Endothelial cell of umbilical vein (primary cell): ENCODE measurements around the gene TMEM204. TPM values are rescaled to one million over a fixed set of nuclear protein-coding genes. Genes with fewer than 3 reads are reported as not detected.

Source experiments
- BruUV-seq: library from RNA; stranded (reverse); fragments of 400-500 nt; replicated peaks from 2 replicates; lab custom pipeline; 2021; lab: Mats Ljungman, UMichigan
- CTCF ChIA-PET: fragments of 300-600, 350-600 bp; sonication (Branson Sonifier 250); formaldehyde crosslinking; loops from one replicate; lab custom pipeline; 2021; ENCODE audit warnings: antibody characterized with exemption, inconsistent platforms; lab: Charles Lee
- POLR2A ChIA-PET: fragments of 300-600, 350-600 bp; sonication (Branson Sonifier 250); formaldehyde crosslinking; loops from one replicate; lab custom pipeline; 2021; ENCODE audit warnings: antibody characterized with exemption, inconsistent platforms; lab: Charles Lee
- DNase-seq: peaks from one replicate; pipeline ENCODE4 v3.0.0-alpha.2; 2011; ENCODE audit warnings: low read depth, low spot score
- FAIRE-seq: peaks from 2 replicates; lab custom pipeline; 2011; peaks lifted over from hg19 to GRCh38; lab: Jason Lieb, UNC
- H2AFZ ChIP-seq: 2 replicates; pipeline ENCODE4 v1.6.0; 2012; ENCODE audit warnings: low read depth, low read length, control low read depth, inconsistent platforms
- H3K27ac ChIP-seq: 2 replicates; pipeline ENCODE4 v1.5.1; 2011; ENCODE audit warnings: low read depth, mild to moderate bottlenecking, control low read depth, low read length, moderate library complexity; ENCODE audit not compliant: insufficient read depth
- H3K27me3 ChIP-seq, 2 experiments: 2 replicates each; pipeline versions ENCODE4 v1.6.0 to v1.6.1; 2011; ENCODE audit warnings: low read length in 2 of 2, mixed read lengths in 1 of 2; ENCODE audit not compliant: control insufficient read depth in 2 of 2, insufficient read depth in 2 of 2
- H3K36me3 ChIP-seq, 2 experiments: 2 replicates in 1 of 2; 3 replicates in 1 of 2; pipeline ENCODE4 v1.5.1; 2011; ENCODE audit warnings: low read length in 2 of 2, mild to moderate bottlenecking in 1 of 2, moderate library complexity in 1 of 2; ENCODE audit not compliant: control insufficient read depth in 2 of 2, insufficient read depth in 2 of 2; ENCODE audit errors: extremely low read depth in 1 of 2
- H3K4me1 ChIP-seq: 3 replicates; pipeline ENCODE4 v1.5.1; 2011; ENCODE audit warnings: mild to moderate bottlenecking, low read length; ENCODE audit not compliant: control insufficient read depth, insufficient read depth; ENCODE audit errors: extremely low read depth
- H3K4me2 ChIP-seq: 2 replicates; pipeline ENCODE4 v1.6.1; 2011; ENCODE audit warnings: low read length, control low read depth, mixed read lengths; ENCODE audit not compliant: insufficient read depth
- H3K4me3 ChIP-seq, 3 experiments: fragments of 200-600 bp in 1 of 3; sonication (generic), shearing (Covaris generic) in 1 of 3; replicated peaks in 1 of 3; 2 replicates each; pipeline ENCODE4 v1.5.1; 2011 to 2016; ENCODE audit warnings: control low read depth in 3 of 3, low read length in 3 of 3, mild to moderate bottlenecking in 2 of 3, inconsistent platforms in 1 of 3, low read depth in 1 of 3, moderate library complexity in 1 of 3; ENCODE audit not compliant: insufficient read depth in 1 of 3
- H3K79me2 ChIP-seq: 2 replicates; pipeline ENCODE4 v1.6.0; 2012; ENCODE audit warnings: low read length, inconsistent platforms; ENCODE audit not compliant: control insufficient read depth, insufficient read depth
- H3K9ac ChIP-seq: replicated peaks from 2 replicates; pipeline ENCODE3; 2011; ENCODE audit warnings: low read length, control low read depth; ENCODE audit not compliant: insufficient read depth; ENCODE audit errors: extremely low read depth
- H3K9me1 ChIP-seq: replicated peaks from 3 replicates; pipeline ENCODE4 v1.6.0; 2011; ENCODE audit warnings: mild to moderate bottlenecking, low read length; ENCODE audit not compliant: control insufficient read depth, insufficient read depth; ENCODE audit errors: extremely low read depth
- H3K9me3 ChIP-seq: replicated peaks from 2 replicates; pipeline ENCODE4 v1.5.1; 2012; ENCODE audit warnings: low read length, inconsistent platforms; ENCODE audit not compliant: control insufficient read depth, insufficient read depth
- H4K20me1 ChIP-seq: replicated peaks from 2 replicates; pipeline ENCODE3; 2011; ENCODE audit warnings: mild to moderate bottlenecking, low read length; ENCODE audit not compliant: control insufficient read depth, insufficient read depth; ENCODE audit errors: extremely low read depth
- CTCF ChIP-seq, 2 donors: IDR thresholded peaks; 1 replicate in 1 of 2; 2 replicates in 1 of 2; pipeline ENCODE4 v1.5.1; 2011; ENCODE audit warnings: low read length in 2 of 2, mild to moderate bottlenecking in 2 of 2, moderate library complexity in 2 of 2, control low read depth in 1 of 2, inconsistent platforms in 1 of 2, low read depth in 1 of 2; ENCODE audit not compliant: insufficient read depth in 1 of 2; ENCODE audit errors: extremely low read depth in 1 of 2
- FOS ChIP-seq: IDR thresholded peaks from 2 replicates; pipeline ENCODE4 v1.6.1; 2011; ENCODE audit warnings: mild to moderate bottlenecking, low read length, moderate library complexity, borderline replicate concordance; ENCODE audit not compliant: insufficient read depth
- JUN ChIP-seq: IDR thresholded peaks from 2 replicates; pipeline ENCODE4 v1.6.1; 2011; ENCODE audit warnings: borderline replicate concordance, low read depth; ENCODE audit not compliant: insufficient read length, insufficient read depth
- MAX ChIP-seq: IDR thresholded peaks from 2 replicates; pipeline ENCODE4 v1.6.1; 2011; ENCODE audit not compliant: insufficient read depth, insufficient read length
- POLR2AphosphoS5 ChIP-seq: IDR thresholded peaks from 2 replicates; pipeline ENCODE4 v1.6.1; 2012; ENCODE audit warnings: low read depth, mild to moderate bottlenecking, control low read depth, low read length, moderate library complexity; ENCODE audit not compliant: insufficient read depth
- dilution Hi-C: fragments of 300-500 bp; cut with MboI; formaldehyde crosslinking; loops from one replicate; pipeline ENCODE4 v1.15.0; 2019; ENCODE audit warnings: low sequenced_read_pairs; ENCODE audit not compliant: extremely low pct_ligation_motif_present
- intact Hi-C: fragments of 100-400 bp; cut with micrococcal nuclease; formaldehyde crosslinking; loops from one replicate; pipeline ENCODE4 v1.10.0; 2022
- polyA plus RNA-seq, 4 experiments: library from polyadenylated mRNA; depleted of rRNA in 3 of 4; stranded (reverse) in 3 of 4; unstranded in 1 of 4; fragments of >200 nt; gene quantifications; 2 replicates each; pipeline versions ENCODE4 v1.2.1 to v1.2.3, GENCODE V29; 2011 to 2012; ENCODE audit warnings: missing spikeins in 1 of 4
- total RNA-seq: library from RNA; stranded (reverse); gene quantifications from 2 replicates; pipeline ENCODE4 v1.2.3, GENCODE V29; 2021

The TMEM204 gene
- total and polyA plus RNA-seq, 2 donors (not counting 3 experiments of a cell fraction or from before 2014, with no cell fraction given): 32.5 to 50.7 TPM

GRCh38 chr16:1581804-1582203 lies 48.3 kb downstream of the TMEM204 start:
- Histone ChIP-seq H3K9ac (no peak overlapping the region), H4K20me1 (no peaks in the 10 kb centered on the region), H3K27ac (no peak overlapping the region), H3K4me3 (no peak overlapping the region), H3K4me1 (no peaks in the 10 kb centered on the region), H3K9me3 (no peaks in the 10 kb centered on the region), H3K36me3 (peaks cover 0 to 11% of the 10 kb centered on the region in 2 experiments), H3K79me2 (no peaks in the 10 kb centered on the region), H3K4me2 (no peak overlapping the region), H3K9me1 (no peaks in the 10 kb centered on the region), H3K27me3 (no peaks in the 10 kb centered on the region), H2AFZ (no peak overlapping the region)
- dilution Hi-C loops (no loop called here), intact Hi-C loops (no loop called here)
- ChIA-PET POLR2A (no interaction called here), CTCF (no interaction called here)
- TF ChIP-seq MAX: no peak
- TF ChIP-seq CTCF (IDR thresholded peaks at IDR 0.05; ENCODE audit: extremely low read depth in 1 of 2, insufficient read depth in 1 of 2, low read depth in 1 of 2, low read length in 2 of 2): no peak
- no peak for TF ChIP-seq FOS
- TF ChIP-seq POLR2AphosphoS5: no peak
- TF ChIP-seq JUN: no peak
- no TSS peak for BruUV-seq
- DNase-seq (no peak), FAIRE-seq (no peak)

GRCh38 chr16:1583180-1583579 lies 49.7 kb downstream of the TMEM204 start:
- Histone ChIP-seq H3K9me3 (no peaks in the 10 kb centered on the region), H3K4me3 (no peak overlapping the region), H3K36me3 (peaks cover 0 to 15% of the 10 kb centered on the region in 2 experiments), H3K9me1 (no peaks in the 10 kb centered on the region), H3K9ac (no peak overlapping the region), H3K4me1 (no peaks in the 10 kb centered on the region), H2AFZ (no peak overlapping the region), H3K27me3 (no peaks in the 10 kb centered on the region), H3K4me2 (no peak overlapping the region), H4K20me1 (no peaks in the 10 kb centered on the region), H3K79me2 (no peaks in the 10 kb centered on the region), H3K27ac (no peak overlapping the region)
- no peak for FAIRE-seq
- DNase-seq: no peak
- BruUV-seq: no TSS peak
- POLR2A ChIA-PET: no interaction called here
- intact Hi-C loops (no loop called here), dilution Hi-C loops (no loop called here)
- TF ChIP-seq MAX (no peak), CTCF (IDR thresholded peaks at IDR 0.05; ENCODE audit: extremely low read depth in 1 of 2, insufficient read depth in 1 of 2, low read depth in 1 of 2, low read length in 2 of 2) (no peak)
- CTCF ChIA-PET: no interaction called here
